ENCODE data around the gene CCND3.
"Not testable (repeated sequence)": the region's sequence is repeated elsewhere in the genome, so short reads cannot be mapped to it uniquely, and the experiment has no call there.

CCND3 gene

DNA sequence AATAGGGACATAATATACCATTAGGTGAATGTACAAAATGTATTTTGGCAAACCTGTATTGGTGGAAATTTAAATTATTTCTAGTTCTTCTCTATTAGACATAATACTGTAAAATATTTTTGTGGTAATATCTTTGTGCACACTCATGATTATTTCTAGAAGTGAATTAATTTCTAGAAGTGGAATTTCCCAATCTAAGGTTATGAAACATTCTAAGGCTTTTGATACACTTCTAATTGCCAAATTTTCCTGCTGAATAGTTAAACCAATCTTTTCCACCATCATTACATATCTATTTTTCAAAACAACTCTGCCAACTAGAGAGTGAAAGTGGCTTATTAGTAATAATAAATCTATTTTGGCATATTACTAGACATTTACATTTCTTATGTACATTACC lies 1.8 kb upstream of the CCND3 start:
- DNase-seq = no peak

DNA sequence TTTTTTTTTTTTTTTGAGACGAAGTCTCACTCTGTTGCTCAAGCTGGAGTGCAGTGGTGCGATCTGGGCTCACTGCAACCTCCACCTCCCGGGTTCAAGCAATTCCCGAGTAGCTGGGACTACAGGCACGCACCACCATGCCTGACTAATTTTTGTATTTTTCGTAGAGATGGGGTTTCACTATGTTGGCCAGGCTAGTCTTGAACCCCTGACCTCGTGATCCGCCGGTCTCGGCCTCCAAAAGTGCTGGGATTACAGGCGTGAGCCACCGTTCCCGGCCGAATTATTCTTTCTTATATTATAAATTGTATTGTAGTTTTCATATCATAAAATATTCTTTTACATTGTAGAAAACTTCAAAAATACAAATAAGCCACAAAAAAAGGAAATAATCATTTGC lies 1.3 kb upstream of the CCND3 start:
- not testable (repeated sequence) for DNase-seq

DNA sequence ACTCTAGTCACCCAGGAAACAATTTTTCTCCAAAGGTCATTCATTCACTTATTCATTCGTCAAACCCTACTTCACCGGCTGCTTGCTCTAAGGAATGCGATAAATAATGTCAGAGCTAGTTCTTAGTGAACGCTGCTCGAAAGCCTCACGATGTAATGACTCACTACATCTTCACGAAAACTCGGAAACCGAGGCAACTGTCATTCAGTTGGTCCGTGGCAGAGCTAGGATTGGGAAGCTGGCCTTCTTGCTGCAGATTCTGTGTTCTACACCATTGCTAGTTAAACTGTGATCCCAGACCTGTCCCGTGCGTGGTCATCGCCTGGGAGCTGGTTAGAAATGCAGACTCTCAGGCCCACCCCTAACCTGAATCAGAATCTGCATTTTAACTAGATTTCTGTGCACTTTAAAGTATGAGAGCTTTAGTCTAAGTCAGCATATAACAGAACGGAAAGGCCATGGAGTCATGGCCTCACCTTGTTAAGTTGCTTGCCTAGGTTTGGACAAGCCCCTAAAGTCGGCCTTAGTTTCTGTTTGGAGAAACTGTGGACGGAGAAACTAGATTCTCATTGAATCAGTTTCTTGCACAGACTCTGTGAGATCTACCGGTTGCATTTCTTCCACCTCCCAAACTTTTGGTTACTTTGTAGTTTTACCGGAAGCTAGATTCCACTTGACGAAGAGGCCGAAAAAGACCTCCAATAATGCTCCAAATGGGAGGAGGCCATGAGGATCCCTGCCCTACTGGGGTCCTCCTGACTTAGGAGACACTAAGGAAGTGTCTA lies 651 bp upstream of the CCND3 start:
- DNase-seq = peak; percentile 22

DNA sequence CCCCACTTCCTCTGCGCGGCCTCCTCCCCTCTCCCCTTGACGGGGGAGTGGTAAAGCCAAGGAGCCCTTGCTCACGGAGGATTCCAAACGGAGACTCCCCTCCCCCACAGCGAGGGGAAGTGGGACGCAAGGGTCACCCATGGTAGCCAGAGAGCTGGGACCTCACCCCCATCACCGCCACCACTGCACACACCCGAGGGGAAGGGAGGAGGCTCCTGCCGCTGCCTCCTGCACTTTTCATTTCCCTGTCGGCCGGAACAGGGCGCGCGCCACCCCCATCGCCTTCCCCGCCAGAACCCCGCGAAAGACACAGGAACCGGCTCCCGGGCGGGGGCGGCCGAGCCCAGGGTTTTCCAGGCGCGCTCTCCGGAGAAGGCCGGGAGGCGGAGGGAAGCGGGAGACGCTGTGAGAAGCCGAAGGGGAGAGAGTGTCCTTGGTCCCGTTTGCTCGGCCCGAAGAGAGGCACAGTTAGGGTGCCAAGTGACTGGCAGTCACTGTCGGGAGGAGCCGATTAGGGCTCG lies 789 bp downstream of the CCND3 start:
- DNase-seq = peak; percentile 36

DNA sequence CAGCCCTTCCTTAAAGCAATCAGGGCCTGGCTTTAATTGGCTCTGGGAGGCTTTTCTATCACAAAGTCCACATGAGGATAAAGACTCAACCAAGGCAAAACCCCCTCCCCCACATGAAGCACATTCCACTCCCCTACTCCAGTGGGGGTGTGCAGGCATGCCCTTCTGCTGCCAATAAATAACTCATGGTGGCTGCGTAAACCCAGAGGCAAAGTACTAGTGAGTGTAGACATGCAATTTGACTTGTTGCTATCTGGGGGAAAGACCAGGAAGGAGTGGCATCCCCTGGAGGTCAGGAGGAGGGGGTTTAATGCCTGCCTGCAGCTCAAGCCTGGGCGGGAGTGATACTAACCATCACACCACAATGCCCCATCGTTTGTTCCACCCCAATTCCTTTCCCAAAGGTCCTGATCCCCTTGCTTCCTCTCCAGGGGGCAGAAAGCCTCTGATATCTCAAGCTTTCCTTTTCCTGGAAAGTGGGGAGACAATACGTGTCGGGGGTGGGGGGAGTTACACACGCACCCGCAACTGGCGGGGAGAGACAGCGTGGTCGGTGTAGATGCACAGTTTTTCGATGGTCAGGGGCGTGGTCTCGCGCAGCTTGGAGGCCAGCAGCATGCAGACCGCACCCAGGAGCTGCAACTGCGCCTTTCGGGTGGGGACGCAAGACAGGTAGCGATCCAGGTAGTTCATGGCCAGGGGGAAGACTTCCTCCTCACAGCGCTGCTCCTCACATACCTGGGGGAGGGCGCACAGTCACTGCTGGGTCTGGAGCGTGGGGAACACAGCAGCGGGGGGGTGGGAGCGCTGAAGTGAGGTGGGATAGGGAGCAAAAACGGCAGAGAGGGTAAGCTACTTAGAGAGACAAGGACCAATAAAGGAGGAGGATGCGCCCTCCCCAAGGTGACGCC lies 1.5 kb downstream of the CCND3 start:
- DNase-seq = no peak

DNA sequence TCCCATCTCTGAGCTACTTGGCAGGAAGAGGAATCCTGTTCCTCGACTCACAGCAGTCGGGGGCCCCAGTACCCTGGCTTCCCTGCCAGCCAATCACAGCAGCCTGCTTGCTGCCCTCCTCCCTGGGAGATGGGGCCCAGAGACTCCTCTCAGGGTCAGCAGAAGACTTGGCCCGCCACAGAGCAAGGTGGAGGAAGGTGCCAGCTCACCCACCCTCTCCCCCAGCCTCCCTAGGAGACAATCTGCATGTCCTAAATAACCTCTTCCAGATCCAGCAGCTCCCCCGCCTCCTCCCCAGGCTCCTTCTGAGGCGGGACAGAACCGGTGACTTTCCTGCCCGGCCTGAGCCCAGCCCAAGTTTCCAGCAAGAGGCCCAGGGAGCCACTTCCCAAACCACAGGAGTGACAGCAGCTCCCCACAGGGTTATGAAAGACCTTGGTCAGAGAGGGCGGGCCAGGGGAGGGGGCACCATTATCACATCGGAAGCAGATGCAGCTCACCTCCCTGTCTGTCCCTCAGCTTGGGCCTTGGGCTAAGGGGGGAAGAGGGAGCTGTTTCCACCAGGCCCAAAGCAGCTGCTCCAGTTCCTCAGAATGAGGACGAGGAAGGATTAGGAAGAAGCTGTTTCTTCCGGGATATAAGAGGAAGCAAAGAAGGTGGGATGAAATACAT lies 2.3 kb downstream of the CCND3 start:
- DNase-seq = peak; percentile 50

DNA sequence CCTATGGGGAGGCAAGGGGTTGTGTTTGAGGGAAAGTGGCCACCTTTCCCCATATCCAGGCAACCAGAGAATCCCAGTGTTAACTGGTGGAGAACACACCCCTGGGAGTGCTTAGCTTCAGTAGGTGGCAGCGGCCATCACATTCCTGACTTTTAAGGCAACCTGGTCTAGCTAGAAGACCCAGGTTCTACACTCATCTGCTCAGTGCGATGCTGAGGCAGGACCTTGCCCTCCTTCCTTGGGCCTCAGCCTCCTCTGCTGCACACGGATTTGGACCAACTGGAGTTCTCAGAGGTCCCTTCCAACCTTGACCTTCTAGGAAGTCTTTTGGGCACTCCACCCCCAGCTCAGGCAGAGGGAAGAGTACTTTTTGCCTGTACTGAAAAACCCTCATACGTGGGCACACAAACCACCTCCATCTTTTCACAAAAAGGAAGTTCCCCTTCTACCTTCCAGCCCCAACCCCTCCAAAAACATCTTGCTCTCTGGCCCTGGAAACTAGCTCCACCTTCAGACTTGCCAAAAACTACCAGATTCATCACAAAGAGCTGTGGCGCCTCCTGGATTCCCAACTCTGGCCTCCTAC lies 2.9 kb downstream of the CCND3 start:
- no peak for DNase-seq

DNA sequence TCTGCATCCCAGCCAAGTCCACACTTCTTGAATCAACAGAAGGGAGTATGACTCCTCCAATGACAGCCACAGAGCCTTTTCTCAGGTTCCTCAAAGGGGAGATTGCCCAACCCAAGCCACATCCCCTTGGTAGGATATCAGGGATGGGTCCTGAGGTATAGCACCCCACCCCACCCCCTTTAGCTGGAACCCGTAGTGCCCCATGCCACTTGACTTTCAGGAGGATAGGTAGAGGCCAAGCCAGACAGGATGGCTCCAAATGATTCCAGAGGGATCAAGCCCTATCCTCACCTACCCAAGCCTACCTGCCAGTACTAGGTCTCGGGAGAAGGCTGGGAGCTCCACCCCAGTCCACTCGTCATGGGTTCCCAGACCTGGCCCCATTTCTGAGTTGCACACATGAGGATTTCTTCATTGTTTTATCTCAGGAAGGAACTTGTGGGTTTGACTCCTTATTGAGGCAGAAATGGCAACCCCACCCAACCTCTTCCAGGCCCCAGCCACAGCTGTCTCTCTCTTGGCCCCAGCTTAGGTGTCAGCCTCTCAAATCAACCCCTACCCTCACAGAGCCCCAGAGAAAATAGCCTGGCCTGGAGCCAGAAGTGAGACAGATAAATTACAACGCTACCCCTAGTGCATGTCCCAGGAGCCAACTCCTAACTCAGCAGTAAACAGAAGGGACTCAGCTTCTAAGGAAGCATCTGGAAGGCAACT lies 3.6 kb downstream of the CCND3 start:
- peak; percentile 58 for DNase-seq

DNA sequence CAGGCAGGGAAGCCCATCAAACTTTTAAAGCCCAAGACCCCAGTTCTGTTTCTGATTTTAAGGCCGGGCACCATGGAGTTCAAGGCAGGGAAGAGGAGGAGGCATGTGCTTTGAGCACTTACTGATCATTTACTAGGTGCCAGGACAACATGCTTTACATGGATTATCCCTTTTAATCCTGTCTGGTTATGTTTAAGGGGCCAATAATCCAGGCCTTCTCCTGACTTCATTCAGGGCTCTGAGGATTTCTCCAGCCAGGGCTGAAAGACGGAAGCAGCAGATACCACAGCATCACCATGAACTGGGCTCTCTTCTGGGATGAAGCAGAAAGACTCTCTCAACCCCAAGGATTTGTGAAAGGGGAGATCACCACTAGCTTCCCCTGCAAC lies 4.1 kb downstream of the CCND3 start:
- no peak for DNase-seq

DNA sequence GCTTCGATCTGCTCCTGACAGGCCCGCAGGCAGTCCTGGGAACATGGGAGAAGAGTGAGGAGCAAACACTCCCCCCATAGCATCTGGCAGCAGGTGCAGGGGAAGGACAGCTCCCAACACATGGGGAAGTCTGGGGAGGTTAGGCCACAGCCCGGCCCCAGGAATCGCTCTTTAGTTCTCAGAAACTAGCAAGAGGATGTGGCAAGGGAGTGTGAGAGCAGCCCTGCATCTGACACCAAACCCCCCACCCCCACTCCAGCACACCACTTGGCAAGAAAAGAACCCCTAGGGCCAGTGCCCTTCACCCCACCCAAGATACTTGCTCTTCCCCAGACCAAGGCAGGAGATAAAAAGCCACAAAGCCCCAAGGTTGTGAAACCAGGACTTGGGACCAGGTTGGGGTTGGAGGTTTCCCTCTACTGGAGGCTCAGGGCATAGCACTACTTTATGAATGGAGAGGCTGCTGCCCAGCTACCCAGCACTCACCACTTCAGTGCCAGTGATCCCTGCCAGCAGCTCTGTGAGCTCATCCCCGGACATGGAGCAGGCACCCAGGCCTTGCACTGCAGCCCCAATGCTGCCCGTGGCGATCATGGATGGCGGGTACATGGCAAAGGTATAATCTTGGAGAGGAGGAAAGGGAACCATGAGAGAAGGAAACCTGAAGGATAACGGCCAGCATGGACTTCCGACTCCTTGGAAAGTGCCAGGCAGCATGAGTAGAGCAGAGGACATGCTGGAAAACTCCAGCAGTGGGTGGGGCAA lies 5.4 kb downstream of the CCND3 start:
- peak; percentile 91 for DNase-seq

DNA sequence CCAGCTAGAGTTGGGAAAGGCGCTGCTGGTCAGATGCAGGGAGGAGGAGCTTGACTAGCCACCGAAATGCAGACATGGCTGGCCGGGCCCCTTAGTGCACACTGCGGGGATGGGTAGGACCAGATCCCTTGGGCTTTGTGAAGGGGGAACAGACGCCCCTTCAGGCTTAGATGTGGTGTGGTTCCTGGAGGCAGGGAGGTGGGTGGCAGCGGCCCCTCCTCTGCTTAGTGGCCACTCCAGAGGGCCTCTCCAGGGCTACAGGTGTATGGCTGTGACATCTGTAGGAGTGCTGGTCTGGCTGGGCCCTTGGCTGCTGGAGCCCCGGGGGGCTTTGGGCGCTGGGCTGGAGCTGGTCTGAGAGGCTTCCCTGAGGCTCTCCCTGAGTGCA lies 5.9 kb downstream of the CCND3 start:
- no peak for DNase-seq

DNA sequence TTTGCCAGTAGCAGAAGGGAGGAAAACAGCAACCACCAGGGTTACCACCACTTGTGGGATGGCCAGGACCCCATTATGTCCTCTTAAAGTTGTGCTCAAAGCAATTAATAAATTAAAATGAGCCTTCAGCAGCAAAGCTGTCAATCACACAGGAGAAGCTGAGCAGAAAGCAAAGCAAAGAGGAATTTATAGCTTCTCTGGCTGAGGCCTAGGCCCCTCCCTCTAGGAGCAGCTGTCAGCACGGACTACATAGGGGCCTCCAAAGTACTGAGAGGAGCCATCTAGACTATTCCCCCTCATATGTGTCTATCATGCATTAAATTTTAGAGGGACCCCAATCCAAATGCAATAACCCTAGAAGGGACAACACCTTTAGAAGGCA lies 6.4 kb downstream of the CCND3 start:
- no peak for DNase-seq

DNA sequence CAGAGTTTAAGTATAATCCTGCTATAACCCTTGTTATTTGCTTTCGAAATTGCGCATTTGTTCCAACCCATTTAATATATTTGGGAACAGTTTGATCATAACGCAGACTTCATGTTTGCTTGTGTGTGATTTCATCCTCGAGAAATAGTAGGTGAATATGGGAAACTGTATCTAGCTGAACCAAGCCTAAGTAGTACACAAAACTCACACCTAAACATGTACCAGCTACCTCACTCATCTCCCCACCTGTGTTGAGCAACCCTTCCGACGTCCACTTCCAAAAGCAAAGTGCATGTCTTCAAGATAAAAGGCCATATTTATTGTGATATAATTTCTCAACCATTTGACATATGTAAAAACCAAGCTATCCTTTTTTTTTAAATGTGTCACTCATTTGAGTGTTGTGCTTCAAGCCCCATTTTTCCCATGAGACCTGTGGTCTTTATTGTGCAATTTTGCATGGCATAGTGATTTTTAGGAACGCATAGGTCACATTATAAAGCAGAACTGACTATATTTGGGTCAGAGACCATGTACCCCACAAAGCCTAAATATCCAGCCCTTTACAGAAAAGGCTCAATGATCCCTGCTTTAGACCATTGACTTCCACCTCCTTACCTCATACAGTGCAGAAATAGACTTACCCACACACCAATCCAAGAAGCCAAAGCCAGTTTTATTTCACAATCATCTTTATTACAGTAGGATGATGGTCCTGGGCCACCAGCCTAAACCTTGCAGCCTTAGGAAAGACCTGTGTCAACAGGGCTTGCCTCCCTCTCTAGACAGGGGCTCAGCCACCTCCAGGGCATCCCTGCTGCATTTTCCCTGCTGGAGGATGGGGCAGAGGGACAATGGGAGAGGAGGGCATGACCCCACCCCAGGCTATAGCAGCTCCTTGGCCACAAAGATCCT lies 7.1 kb downstream of the CCND3 start:
- no peak for DNase-seq

DNA sequence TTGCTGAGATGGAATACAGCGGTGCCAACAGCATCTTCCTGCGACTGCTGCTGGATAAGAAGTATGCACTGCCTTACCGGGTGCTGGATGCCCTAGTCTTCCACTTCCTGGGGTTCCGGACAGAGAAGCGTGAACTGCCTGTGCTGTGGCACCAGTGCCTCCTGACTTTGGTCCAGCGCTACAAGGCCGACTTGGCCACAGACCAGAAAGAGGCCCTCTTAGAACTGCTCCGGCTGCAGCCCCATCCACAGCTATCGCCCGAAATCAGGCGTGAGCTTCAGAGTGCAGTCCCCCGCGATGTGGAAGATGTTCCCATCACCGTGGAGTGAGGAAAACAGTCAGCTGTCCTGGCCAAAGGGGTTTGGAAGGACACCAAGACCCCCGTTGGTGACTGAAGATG lies 9.2 kb downstream of the CCND3 start:
- DNase-seq = no peak

DNA sequence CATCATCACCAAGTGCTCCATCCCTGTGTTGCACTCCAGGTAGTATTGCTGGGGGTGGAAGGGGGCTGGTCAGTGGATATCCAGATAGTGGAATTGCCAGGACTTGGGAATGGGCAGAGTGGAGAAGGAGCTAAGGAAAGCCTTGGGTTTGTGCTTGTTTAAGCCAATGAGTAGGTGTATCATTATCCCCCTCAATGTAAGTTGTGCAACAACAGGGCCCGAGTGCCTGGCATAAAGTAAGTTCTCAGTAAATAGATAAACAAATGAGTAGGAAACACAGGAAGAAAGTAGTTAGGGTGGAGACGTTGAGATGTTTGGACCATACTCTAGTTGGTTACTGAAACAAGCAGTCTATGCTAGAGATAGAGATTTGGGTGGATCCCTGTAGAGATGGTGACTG lies 9.8 kb downstream of the CCND3 start:
- no peak for DNase-seq

DNA sequence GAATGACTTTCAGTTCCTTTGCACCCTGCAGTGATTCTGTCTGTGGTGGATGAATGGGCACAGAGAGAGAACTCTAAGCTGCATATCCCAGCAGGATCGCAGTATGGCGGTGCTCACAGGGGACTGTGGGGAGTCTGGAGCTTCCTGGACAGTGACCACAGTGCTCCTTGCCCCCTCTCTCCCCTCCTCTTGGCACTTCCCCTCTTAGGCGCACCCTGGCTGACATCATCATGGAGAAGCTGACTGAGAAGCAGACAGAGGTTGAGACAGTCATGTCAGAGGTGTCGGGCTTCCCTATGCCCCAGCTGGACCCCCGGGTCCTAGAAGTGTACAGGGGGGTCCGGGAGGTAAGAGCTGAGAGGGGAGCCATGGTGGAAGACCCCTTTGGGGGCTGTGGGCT lies 11.7 kb downstream of the CCND3 start:
- no peak for DNase-seq

DNA sequence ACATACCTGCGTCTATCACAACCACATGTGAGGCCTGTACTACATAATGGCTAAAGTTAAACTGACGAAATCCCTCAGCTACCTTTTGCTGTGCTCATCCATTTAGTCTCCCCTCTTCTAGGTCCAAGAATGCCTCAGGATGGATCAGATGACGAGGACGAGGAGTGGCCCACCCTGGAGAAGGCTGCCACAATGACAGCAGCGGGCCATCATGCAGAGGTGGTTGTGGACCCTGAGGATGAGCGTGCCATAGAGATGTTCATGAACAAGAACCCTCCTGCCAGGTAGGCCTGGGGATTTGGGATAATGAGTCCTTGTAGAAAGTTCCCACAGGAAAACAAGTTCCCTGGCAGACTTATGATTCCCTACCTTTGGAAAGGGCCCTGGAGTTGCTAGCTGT lies 14.4 kb downstream of the CCND3 start:
- DNase-seq = no peak

DNA sequence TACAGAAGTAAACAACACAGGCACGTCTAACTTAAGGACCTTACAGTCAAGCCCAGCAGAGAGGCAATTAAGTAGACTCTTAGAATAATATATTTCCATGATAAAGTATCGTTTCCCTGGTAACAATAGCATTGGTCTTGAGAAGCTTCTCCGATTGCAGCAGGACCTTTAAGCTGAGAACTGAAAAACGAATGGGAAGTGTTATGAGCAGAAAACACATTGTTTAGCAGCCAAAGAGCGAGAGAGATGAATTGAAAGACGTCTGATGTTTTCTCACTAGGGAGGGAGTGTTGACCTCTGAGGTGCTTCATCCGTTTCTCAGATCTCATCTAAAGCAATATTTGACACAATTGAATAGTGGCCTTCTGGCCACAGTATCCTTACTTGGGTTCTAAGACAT lies 19.5 kb downstream of the CCND3 start:
- no peak for DNase-seq

DNA sequence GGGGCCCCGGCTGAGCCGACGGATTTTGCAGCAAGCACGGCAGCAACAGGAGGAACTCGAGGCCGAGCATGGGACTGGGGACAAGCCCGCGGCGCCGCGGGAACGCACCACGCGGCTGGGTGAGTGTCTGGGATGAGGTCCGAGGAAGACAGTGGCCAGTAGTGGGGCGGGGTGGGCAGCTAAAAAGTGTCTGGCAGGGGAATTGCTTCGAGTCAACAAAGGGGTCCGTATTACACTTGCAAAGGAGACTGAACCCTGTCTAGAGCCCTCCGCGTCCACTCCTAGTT lies 20.0 kb downstream of the CCND3 start:
- no peak for DNase-seq

DNA sequence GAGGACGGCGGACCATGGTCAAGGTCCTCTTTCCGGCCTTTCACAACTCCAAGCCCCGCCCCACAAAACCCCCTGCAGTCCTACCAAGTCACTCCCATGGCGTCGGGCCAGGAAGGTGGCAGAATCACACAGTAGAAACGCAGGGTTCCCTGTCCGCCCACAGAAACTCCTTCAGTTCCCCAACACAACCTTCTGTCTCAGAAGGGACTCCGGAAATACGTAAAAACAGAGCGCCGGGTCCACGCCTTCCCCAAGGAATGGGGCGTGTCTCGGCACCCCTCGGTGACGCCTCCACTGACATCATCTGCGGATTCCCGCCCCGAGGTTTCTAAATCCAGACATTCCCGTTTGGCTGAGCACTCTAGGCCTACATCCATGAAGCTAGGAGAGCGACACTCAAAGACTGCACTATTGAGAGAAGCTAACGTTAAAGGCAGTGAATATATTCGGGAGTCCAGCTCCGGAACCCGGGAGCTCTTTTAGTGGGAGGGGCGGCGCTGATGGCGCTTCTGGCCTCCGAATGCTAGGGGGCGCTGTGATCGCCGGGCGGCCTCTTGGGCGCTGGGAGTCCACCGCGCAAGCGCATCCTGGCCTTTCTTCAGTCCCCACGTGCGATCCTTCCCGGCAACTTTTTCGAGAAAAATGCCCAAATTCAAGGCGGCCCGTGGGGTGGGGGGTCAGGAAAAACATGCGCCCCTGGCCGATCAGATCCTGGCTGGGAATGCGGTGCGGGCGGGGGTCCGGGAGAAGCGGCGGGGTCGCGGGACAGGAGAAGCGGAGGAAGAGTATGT lies 20.5 kb downstream of the CCND3 start, which contains the start of the genes BYSL and MED20:
BYSL (plus strand) TSS at position 579 of the 791 bp plus-strand sequence; CDS start at position 643, 64 bp downstream.
MED20 (minus strand) TSS at position 219 of the 791 bp plus-strand sequence; CDS start at position 98, 121 bp downstream.
- peak; percentile 92 for DNase-seq

Measured in CD4-positive, alpha-beta T cell treated with Interleukin-15 for 1 hour (primary cell).